Stimulated activated CD8-positive, alpha-beta memory T cell treated with anti-CD3 and anti-CD28 coated beads, Interleukin-2, amount 100 ng/mL, for 1 hour (primary cell): Measurements from ENCODE around the gene KRT222.
A peak's percentile ranks its signal among the peaks of the same experiment; 100 is the strongest.

Experiments used
- DNase-seq, 2 donors: peaks; one replicate each; pipeline ENCODE4 v3.0.0-alpha.2; 2020; ENCODE audit warnings: low read depth in 2 of 2

Gene KRT222

GRCh38 chr17:40658396-40658795 lies 6.6 kb downstream of the KRT222 start:
- no peak for DNase-seq

GRCh38 chr17:40651939-40652338 lies 13.0 kb downstream of the KRT222 start:
- no peak for DNase-seq

DNA sequence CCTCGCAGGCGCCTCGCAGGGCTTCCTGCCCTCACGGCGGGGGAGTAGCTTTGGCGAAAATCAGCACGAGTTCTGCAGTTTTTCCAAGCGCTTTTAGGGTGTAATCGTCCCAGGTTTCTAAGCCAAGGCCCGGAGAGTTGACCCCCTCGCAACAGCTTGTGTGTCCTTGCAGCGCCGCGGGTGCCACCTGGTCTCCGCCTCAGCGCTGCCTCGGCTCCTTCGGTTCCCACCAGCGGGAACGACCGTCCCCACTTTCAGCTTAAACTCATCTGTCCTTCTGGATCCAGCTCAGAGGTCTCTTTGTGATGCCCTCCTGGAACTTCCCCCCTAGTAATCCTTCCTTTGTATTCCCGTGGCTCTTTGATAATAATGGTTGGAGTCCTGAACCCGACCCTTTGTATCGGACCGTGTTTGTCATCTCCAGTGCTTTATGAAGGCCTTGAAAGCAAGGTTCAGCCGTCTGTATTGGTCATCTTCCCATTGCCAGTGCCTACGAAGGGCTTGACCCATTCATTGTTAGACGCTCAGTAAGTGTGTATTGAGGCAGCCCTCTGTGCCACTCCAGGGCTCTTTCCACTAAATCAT lies 16.5 kb downstream of the KRT222 start:
- DNase-seq: no peak

- peak; percentile 44 to 54 for DNase-seq
Measured at GRCh38 chr17:40647624-40648383, 17.2 kb downstream of the KRT222 start, which contains the start of gene SMARCE1. SMARCE1 (minus strand) TSS chr17:40647818; CDS start chr17:40645802, 2,016 bp downstream.

GRCh38 chr17:40646791-40647623 lies 18.0 kb downstream of the KRT222 start:
- DNase-seq: peak in 1 of 2 donors; percentile 16

DNA sequence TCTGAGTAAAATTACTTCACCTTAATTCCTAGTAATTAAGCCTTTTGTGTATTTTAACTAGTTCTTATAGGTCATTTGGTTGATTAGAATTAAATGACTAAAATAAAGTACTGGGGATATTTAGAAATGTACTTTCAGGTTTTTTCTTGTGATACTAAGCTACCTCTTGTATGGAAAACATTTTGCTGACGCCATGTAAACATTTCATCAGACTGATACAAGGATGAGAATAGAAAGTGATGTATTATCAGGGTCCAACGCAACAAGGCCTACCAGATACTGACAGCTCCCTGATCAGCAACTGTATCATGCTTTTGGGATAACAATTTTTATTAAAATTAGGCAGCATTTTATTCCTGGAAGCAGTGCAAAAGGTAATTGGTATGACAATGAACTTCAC lies 19.0 kb downstream of the KRT222 start:
- no peak for DNase-seq

DNA sequence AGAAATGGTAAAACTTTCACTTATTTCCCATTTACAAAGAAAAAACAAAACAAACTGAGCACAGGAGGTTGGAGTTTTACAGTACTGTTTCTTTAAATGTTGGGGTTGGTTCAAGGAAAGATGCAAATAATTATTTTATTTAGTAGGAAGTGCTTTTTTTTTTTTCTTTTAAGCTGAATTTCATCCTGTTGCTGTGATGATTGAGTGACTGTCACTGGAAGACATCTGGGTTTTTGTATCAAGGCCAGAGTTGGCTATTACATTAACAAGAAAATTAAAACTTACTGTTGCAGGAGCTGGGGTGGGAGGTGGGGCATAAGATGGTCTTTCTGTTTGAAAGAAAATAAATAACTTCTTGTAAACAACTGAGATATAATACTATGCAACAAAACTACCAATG lies 19.7 kb downstream of the KRT222 start:
- DNase-seq: no peak

DNA sequence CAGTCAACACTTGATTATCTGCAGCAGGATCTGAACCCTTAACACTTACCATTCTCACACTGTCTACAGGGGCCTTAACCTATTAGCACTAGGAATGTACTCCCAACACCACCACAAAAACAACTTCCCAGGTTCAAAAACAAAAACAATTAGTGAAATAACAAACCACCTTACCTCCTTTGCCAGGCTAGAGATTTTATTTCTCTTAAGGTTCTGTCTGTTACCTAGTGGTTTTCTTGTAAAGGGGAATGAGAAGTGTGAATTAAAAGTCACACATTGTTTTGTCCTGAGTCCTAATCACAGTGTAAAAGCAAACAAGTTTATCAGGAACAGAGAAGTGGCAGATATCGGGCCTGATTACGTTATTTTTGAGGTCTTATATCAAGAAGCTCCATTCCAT lies 27.0 kb downstream of the KRT222 start:
- DNase-seq: no peak

- DNase-seq: no peak
Measured at GRCh38 chr17:40633871-40634270, 31.1 kb downstream of the KRT222 start.

- DNase-seq: no peak
Measured at GRCh38 chr17:40632216-40632615, 32.8 kb downstream of the KRT222 start.

DNA sequence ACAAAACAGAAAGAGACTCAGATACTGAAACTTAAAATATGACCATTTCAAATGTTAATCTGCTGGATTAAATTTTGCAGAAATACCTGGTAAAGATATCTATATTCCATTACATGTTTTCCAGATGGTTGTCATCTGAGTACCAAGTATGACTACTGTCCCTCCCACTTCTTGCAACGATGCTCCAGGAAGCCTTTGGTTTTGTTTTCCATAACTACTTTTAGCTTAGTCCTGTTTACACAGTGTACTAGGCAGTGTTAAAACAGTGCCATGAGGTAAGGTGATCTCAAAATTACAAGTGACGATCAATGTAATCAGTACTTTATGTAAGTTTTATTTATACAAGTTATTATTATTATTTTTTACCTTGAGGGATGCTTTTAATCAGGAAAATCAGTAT lies 35.1 kb downstream of the KRT222 start:
- no peak for DNase-seq

- no peak for DNase-seq
Measured at GRCh38 chr17:40625311-40625710, 39.7 kb downstream of the KRT222 start.

- no peak for DNase-seq
Measured at GRCh38 chr17:40623419-40624210, 41.4 kb downstream of the KRT222 start.

GRCh38 chr17:40622509-40622928 lies 42.5 kb downstream of the KRT222 start:
- DNase-seq: no peak

DNA sequence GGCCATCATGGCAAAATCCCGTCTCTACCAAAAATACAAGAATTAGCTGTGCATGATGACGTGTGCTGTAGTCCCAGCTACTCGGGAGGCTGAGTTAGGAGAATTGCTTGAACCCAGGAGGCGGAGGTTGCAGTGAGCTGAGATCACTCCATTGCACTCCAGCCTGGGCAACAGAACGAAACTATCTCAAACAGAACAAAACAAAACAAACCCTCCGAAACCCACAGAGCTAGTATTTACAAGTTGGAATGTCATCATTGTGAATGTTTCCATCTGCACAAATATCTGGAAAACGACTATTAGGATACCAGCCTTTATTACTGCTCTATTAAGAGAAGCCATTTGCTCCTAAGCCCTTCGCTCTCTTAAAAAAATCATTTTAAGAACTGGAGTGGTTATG lies 43.4 kb downstream of the KRT222 start:
- DNase-seq: no peak

GRCh38 chr17:40621019-40621418 lies 44.0 kb downstream of the KRT222 start:
- DNase-seq: no peak

DNA sequence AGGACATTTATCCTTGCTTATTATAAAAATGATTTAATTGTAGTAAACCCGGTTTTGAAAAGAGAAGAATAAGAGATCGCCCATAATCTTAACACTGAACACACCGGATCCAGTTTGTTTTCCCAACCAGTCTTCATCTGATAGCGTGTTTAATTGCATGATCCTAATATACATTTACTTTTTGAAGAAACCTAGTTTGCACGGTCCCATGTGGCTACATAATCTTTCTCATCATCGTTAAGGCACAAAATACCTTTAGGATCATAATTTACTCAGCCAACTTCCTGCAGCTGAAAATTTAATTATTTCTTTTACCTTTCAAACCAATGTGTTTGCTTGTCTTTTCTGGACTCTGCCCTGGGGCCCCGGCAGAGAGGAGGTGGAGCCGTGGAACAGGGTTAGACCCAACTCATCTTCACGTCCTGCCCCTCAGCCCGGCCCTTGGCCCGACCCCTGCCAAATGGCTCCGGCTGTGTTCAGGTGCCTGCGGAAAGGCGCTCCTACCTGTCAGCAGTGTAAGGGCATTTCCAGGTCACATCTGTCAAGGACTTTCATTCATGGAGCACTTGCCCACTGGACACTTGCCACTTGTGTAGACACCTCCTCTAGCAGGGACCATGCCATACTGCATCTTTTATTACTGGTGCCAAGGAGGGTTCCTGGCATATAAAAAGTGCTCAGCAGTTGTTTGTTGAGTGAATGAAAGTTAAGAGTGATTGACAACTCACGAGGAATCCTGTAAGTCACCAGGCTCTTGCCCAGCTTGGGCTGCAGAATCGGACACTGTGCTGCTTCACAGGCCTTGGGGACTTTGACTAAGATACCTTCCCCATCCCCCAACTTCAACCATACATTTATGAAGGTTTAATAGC lies 46.0 kb downstream of the KRT222 start:
- no peak for DNase-seq

GRCh38 chr17:40617678-40618240 lies 47.2 kb downstream of the KRT222 start:
- DNase-seq: no peak

GRCh38 chr17:40616592-40616991 lies 48.4 kb downstream of the KRT222 start:
- DNase-seq: no peak

- DNase-seq: no peak
Measured at GRCh38 chr17:40615841-40616476, 49.0 kb downstream of the KRT222 start.
